ENCODE results near the gene MGAT5B.

The MGAT5B gene

GRCh38 chr17:76909971-76910760 lies 42.0 kb downstream of the MGAT5B start:
- peak; percentile 10 for DNase-seq

GRCh38 chr17:76911299-76912017 lies 43.3 kb downstream of the MGAT5B start:
- DNase-seq = no peak

- DNase-seq = no peak
These were observed 44.4 kb downstream of the MGAT5B start for GRCh38 chr17:76912421-76913164.

- DNase-seq = no peak
These were observed 46.7 kb downstream of the MGAT5B start for GRCh38 chr17:76914937-76915336.

GRCh38 chr17:76915840-76916510 lies 47.8 kb downstream of the MGAT5B start:
- no peak for DNase-seq

GRCh38 chr17:76917829-76918228 lies 49.6 kb downstream of the MGAT5B start:
- no peak for DNase-seq

- DNase-seq = no peak
These were observed 50.6 kb downstream of the MGAT5B start for GRCh38 chr17:76918811-76919210.

GRCh38 chr17:76920364-76921139 lies 52.3 kb downstream of the MGAT5B start:
- DNase-seq = no peak

- DNase-seq = no peak
These were observed 53.3 kb downstream of the MGAT5B start for GRCh38 chr17:76921340-76922036.

- no peak for DNase-seq
These were observed 53.9 kb downstream of the MGAT5B start for GRCh38 chr17:76922084-76922483.

- no peak for DNase-seq
These were observed 54.8 kb downstream of the MGAT5B start for GRCh38 chr17:76922967-76923366.

- no peak for DNase-seq
These were observed 55.3 kb downstream of the MGAT5B start for GRCh38 chr17:76923491-76923890.

- no peak for DNase-seq
These were observed 56.4 kb downstream of the MGAT5B start for GRCh38 chr17:76924345-76925342.

- DNase-seq = no peak
These were observed 57.3 kb downstream of the MGAT5B start for GRCh38 chr17:76925441-76925891.

- no peak for DNase-seq
These were observed 58.1 kb downstream of the MGAT5B start for GRCh38 chr17:76926237-76926866.

GRCh38 chr17:76927577-76927976 lies 59.4 kb downstream of the MGAT5B start:
- DNase-seq = no peak

- no peak for DNase-seq
These were observed 59.8 kb downstream of the MGAT5B start for GRCh38 chr17:76927982-76928381.

- no peak for DNase-seq
These were observed 60.9 kb downstream of the MGAT5B start for GRCh38 chr17:76929148-76929547.

- DNase-seq = no peak
These were observed 61.4 kb downstream of the MGAT5B start for GRCh38 chr17:76929601-76930000.

- DNase-seq = no peak
These were observed 61.9 kb downstream of the MGAT5B start for GRCh38 chr17:76930107-76930506.

All from stimulated activated CD4-positive, alpha-beta T cell treated with anti-CD3 and anti-CD28 coated beads, Interleukin-2, amount 100 ng/mL, for 48 hours (primary cell).